ENCODE data around the gene CNOT4. TPM values are rescaled to one million over a fixed set of nuclear protein-coding genes. Genes with fewer than 3 reads are reported as not detected.

The CNOT4 gene
- total and polyA plus RNA-seq, 2 of the 4 experiments (the other 2 are of a cell fraction), result 7.0 to 8.1 TPM

DNA sequence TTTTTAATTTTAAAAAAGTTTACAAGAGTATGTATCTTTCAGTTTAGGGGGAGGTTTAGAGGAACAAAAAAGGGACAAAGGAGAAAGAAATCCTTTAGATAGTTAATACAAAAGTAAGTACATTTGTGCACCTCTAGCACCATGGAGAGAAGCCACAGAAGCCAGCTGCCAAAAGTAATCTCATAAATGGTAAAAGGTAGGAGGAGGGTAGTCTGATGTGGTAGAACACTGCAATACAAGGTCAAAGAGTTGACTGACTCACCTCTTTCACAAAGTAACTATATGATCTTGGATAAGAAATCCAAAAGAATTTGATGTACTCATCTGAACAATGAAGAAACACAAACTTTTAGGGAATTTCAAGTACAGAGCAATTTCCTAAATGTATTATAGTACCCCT is 68.1 kb downstream of the CNOT4 start:
- Histone ChIP-seq H4K91ac (ENCODE audit: insufficient read depth, low read depth, low read length) (no peak overlapping the region), H3K4ac (ENCODE audit: low read depth, low read length) (no peak overlapping the region), H4K5ac (ENCODE audit: low read depth, low read length) (no peak overlapping the region), H3K9me3 (ENCODE audit: control insufficient read depth, insufficient read depth, low read length) (no peaks in the 10 kb centered on the region), H2BK120ac (ENCODE audit: low read depth, low read length) (no peak overlapping the region), H2AK9ac (replicated peaks; ENCODE audit: low read depth, low read length, poor library complexity) (no peak overlapping the region), H4K20me1 (ENCODE audit: insufficient read depth, low read length) (peaks cover 25% of the 10 kb centered on the region), H2BK15ac (ENCODE audit: low read depth, low read length) (no peak overlapping the region), H3K27ac (ENCODE audit: insufficient read depth, low read length) (no peak overlapping the region), H3K18ac (ENCODE audit: low read depth, low read length) (no peak overlapping the region), H4K8ac (ENCODE audit: low read depth in 2 of 2, low read length in 2 of 2) (no peak overlapping the region), H2AK5ac (ENCODE audit: low read depth, low read length) (no peak overlapping the region), H2BK20ac (ENCODE audit: low read depth, low read length) (no peak overlapping the region), H3K14ac (replicated peaks; ENCODE audit: low read depth, low read length) (no peak overlapping the region), H3K27me3 (ENCODE audit: control insufficient read depth, insufficient read depth, low read length) (no peaks in the 10 kb centered on the region), H2AFZ (replicated peaks; ENCODE audit: low read length, poor library complexity) (no peak overlapping the region), H3K23ac (ENCODE audit: low read depth, low read length) (no peak overlapping the region), H3K36me3 (ENCODE audit: control insufficient read depth, insufficient read depth, low read length) (peaks cover 4% of the 10 kb centered on the region; the same call in 1 of the 2 replicates), H3K9me1 (ENCODE audit: insufficient read depth, low read length) (no peaks in the 10 kb centered on the region; the same call in 1 of the 2 replicates), H3K56ac (ENCODE audit: extremely low read depth, insufficient read depth, low read length) (no peak overlapping the region), H3K4me2 (ENCODE audit: low read depth, low read length) (no peak overlapping the region), H3K4me1 (ENCODE audit: control insufficient read depth, insufficient read depth, low read length) (no peaks in the 10 kb centered on the region), H3K79me1 (ENCODE audit: low read depth in 1 of 2, low read length in 2 of 2) (peaks cover 27 to 42% of the 10 kb centered on the region in 2 experiments), H3K4me3 (ENCODE audit: insufficient read depth, low read depth, low read length) (no peak overlapping the region), H3K9ac (ENCODE audit: low read depth, low read length) (no peak overlapping the region), H2BK5ac (ENCODE audit: low read depth, low read length, poor library complexity, severe bottlenecking) (no peak overlapping the region)
- POLR2A ChIA-PET (ENCODE audit: unreplicated experiment), result no interaction called here
- intact Hi-C loops (cut with micrococcal nuclease), result no loop called here
- in situ Hi-C loops (cut with MboI; ENCODE audit: low sequenced_read_pairs), result no loop called here
- DNase-seq, result peak; percentile 73
- CTCF ChIA-PET, result interaction anchor here (0.6 to 0.7 kb wide), 2 partner anchors 12 to 74 kb away, joined by 3 to 4 read pairs; no protein-coding TSS in a partner anchor
- dilution Hi-C loops (cut with HindIII; ENCODE audit: low sequenced_read_pairs, unreplicated experiment), result no loop called here
- no TSS peak for BruUV-seq (replicated peaks)
- no peak for TF ChIP-seq RAD21 (IDR thresholded peaks at IDR 0.05; ENCODE audit: low read length)
- peak; percentile 54; the same call in 1 of the 2 replicates for TF ChIP-seq CEBPB (IDR thresholded peaks at IDR 0.05; ENCODE audit: low read depth, low read length)
- peak; percentile 48 for ATAC-seq (ENCODE audit: low read depth)

All from IMR-90 (cell line).